H1 (cell line): ENCODE data around the gene LRRC61. TPM values are rescaled to one million over a fixed set of nuclear protein-coding genes. Genes with fewer than 3 reads are reported as not detected.

Experiments used
- BACH1 ChIP-seq: IDR thresholded peaks from 2 replicates; pipeline ENCODE4 v1.6.1; 2012; ENCODE audit warnings: low read length, improper control_type of control experiment
- BRCA1 ChIP-seq: IDR thresholded peaks from 2 replicates; pipeline ENCODE4 v1.6.1; 2012; ENCODE audit warnings: low read depth, low read length, improper control_type of control experiment
- POLR2AphosphoS5 ChIP-seq: IDR thresholded peaks from 2 replicates; pipeline ENCODE4 v1.6.1; 2011; ENCODE audit warnings: low read depth, low read length
- RFX5 ChIP-seq: IDR thresholded peaks from 2 replicates; pipeline ENCODE4 v1.6.1; 2011; ENCODE audit warnings: low read depth, low read length, improper control_type of control experiment, borderline replicate concordance
- RXRA ChIP-seq: IDR thresholded peaks from 2 replicates; pipeline ENCODE4 v1.6.1; 2011; ENCODE audit warnings: low read depth, mild to moderate bottlenecking, low read length, moderate library complexity; ENCODE audit not compliant: insufficient read depth
- ZNF274 ChIP-seq: IDR thresholded peaks from 2 replicates; pipeline ENCODE4 v1.7.0; 2012; ENCODE audit warnings: low read length, borderline replicate concordance; ENCODE audit errors: extremely low read depth
- polyA plus RNA-seq, 7 experiments: library from polyadenylated mRNA; depleted of rRNA in 3 of 7; stranded (reverse) in 5 of 7; unstranded in 2 of 7; fragments of >200 nt in 5 of 7; fragments of 200-250 nt in 2 of 7; gene quantifications; 1 replicate in 5 of 7; 2 replicates in 1 of 7; 4 replicates in 1 of 7; pipeline versions ENCODE4 v1.2.1 to v1.2.3, GENCODE V29; 2011 to 2013; ENCODE audit warnings: missing spikeins in 2 of 7, mixed read lengths in 2 of 7
- total RNA-seq: library from RNA; stranded (reverse); fragmentation: NEBNext Ultra II Directional; extraction: Animal tissue kit (Norgen Biotek cat#: 25700); gene quantifications from 2 replicates; pipeline ENCODE4 v1.2.1, GENCODE V29; 2021
- TF ChIP-seq, protein P1 (sequence below): IDR thresholded peaks from 2 replicates; pipeline ENCODE4 v1.6.1; 2011; ENCODE audit warnings: low read depth, mild to moderate bottlenecking, low read length; ENCODE audit not compliant: insufficient read depth

LRRC61 gene
- total and polyA plus RNA-seq, 2 of the 8 experiments (the other 6 are each of a cell fraction or from before 2014, with no cell fraction given), result 0.73 to 44.8 TPM

DNA sequence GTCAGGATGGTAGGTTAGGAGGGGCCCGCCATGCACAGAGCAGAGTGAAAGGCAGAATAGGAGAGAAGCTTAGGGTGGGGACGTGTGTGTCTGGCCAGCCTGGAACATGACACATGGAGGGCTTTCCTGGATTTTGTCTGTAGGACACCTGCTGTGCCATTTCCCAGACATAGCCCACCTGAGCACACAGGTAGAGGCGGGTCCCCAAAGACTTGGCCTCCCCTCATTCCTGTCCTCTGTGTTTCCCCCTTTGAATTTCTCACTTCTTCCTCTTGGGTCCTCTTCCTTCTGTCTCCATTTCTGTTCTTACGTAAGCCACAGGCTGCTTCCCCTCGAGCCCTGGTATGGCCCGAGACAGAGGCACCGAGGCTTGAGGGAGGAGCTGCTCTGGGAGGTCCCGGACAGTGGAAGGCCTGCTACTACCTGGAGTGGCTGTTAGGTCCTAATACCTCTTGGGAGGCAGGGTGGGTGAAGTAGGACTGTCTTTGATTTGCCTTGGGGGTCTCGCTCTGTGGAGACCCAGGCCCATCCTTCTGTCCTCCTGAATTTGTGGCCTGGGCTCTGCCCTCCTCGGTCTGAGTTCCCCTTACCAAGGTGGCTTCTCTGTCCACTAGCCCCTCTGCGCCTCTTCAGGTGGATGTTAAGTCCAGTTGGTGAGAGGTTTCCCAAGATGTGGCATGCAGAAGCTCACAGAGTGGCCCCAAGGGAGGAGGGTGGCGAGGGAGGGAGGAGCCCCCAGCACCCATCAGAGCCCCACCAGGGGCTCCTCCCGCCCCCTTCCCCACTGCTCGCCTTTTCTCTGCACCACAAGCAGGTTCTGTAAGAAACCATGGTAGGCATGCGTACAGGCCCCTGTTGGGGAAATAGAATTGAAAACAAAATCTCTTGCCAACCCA, 61.5 kb downstream of the LRRC61 start (continued):
- TF ChIP-seq POLR2AphosphoS5 (no peak), BACH1 (no peak), RFX5 (no peak), BRCA1 (no peak), ZNF274 (no peak), RXRA (no peak)
- TF ChIP-seq, protein P1, sequence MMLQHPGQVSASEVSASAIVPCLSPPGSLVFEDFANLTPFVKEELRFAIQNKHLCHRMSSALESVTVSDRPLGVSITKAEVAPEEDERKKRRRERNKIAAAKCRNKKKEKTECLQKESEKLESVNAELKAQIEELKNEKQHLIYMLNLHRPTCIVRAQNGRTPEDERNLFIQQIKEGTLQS, result no peak
- TF ChIP-seq, all 59 proteins: peak for 0
